Effector memory CD4-positive, alpha-beta T cell (primary cell): ENCODE results near the gene LRMDA.

Experiments used
- DNase-seq, 3 donors: peaks; one replicate each; pipeline ENCODE4 v3.0.0-alpha.2; 2020
- H3K27ac ChIP-seq: 2 replicates; pipeline ENCODE4 v1.7.0; 2013; ENCODE audit warnings: mild to moderate bottlenecking, low read length, moderate library complexity; ENCODE audit not compliant: insufficient read depth, poor library complexity, severe bottlenecking
- H3K27me3 ChIP-seq: replicated peaks from 2 replicates; pipeline ENCODE4 v1.7.0; 2013; ENCODE audit warnings: mild to moderate bottlenecking, low read length; ENCODE audit not compliant: insufficient read depth, control insufficient read depth, poor library complexity, severe bottlenecking
- H3K36me3 ChIP-seq: 2 replicates; pipeline ENCODE4 v1.7.0; 2013; ENCODE audit warnings: mild to moderate bottlenecking, low read length, moderate library complexity; ENCODE audit not compliant: control insufficient read depth, insufficient read depth
- H3K4me1 ChIP-seq: 2 replicates; pipeline ENCODE4 v1.7.0; 2013; ENCODE audit warnings: low read length, mild to moderate bottlenecking; ENCODE audit not compliant: control insufficient read depth, insufficient read depth, poor library complexity, severe bottlenecking
- H3K4me3 ChIP-seq: 2 replicates; pipeline ENCODE4 v1.7.0; 2013; ENCODE audit warnings: low read length, low read depth, mild to moderate bottlenecking; ENCODE audit not compliant: insufficient read depth, poor library complexity, severe bottlenecking
- H3K9me3 ChIP-seq: 2 replicates; pipeline ENCODE4 v1.7.0; 2013; ENCODE audit warnings: mild to moderate bottlenecking, low read length, moderate library complexity; ENCODE audit not compliant: control insufficient read depth

The LRMDA gene

DNA sequence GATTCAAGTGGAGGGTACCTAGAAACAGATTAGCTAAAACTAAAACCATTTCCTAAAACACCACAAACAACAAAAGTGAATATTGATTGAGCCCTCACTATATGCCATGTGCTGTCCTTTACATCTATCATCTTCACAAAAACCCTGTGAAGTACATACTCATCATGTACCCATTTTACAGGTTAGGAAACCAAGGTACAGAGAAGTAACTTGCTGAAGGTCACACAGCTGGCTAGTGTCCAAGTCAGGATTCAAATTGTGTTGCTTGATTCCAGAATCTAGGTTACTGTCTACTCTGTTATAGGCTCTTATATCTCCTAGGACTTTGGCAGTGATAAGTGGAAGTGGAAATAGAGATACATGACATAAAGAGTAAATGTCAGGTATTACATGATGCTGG, 463.8 kb downstream of the LRMDA start:
- no peak for DNase-seq
- Histone ChIP-seq H3K27me3 (no peaks in the 10 kb centered on the region), H3K9me3 (no peaks in the 10 kb centered on the region), H3K4me3 (no peak overlapping the region), H3K4me1 (no peaks in the 10 kb centered on the region), H3K27ac (no peak overlapping the region), H3K36me3 (no peaks in the 10 kb centered on the region)

DNA sequence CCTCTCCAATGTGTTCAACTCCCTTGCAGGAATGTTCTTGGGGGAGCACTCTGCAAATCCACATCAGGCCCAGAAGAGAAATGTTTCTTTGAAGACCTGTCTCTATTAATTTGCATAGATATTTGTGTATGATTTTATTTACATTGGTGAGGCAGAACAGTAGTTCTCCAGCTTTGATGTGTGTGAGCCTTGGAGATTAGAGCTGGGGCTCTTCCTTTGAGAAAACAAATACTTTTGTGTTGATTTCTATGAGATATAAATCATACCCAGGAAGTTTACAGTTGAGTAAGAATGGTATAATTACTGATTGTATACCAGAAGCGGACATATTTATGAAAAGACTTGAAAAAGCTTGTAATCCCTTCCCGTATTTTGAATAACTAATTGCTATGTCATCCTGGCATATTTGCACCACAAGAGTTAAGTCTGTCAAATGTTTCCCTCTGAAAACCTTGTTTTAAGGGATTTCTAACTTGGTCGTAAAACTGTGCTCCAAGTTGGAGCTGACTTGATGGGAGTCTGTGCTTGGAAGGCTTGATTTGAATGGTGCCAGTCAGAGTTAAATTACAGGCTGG, 468.5 kb downstream of the LRMDA start:
- Histone ChIP-seq H3K4me1 (no peaks in the 10 kb centered on the region), H3K27ac (no peak overlapping the region), H3K4me3 (no peak overlapping the region), H3K27me3 (no peaks in the 10 kb centered on the region), H3K9me3 (no peaks in the 10 kb centered on the region), H3K36me3 (no peaks in the 10 kb centered on the region)
- DNase-seq: no peak

DNA sequence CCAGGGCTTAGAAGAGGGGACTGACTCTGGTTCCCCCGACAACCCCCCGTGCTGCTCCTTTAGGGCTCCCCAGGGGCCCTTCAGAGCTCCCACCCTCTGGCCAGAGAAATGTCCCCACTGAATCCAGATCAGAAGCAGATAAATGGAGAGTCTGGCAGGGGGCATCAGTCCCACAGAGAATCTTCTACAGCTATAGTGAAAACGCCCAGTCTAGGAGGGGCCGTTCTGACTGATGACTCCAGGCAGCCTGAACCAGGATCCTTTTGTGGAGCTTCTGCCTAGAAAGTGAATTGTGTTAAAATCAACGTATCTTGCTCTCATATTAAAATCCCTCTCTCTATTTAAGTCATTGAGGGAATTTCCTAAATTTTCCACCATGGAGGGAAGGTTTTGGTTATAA, 471.4 kb downstream of the LRMDA start:
- no peak for DNase-seq
- Histone ChIP-seq H3K4me3 (no peak overlapping the region), H3K27me3 (no peaks in the 10 kb centered on the region), H3K4me1 (no peaks in the 10 kb centered on the region), H3K36me3 (no peaks in the 10 kb centered on the region), H3K27ac (no peak overlapping the region), H3K9me3 (no peaks in the 10 kb centered on the region)

DNA sequence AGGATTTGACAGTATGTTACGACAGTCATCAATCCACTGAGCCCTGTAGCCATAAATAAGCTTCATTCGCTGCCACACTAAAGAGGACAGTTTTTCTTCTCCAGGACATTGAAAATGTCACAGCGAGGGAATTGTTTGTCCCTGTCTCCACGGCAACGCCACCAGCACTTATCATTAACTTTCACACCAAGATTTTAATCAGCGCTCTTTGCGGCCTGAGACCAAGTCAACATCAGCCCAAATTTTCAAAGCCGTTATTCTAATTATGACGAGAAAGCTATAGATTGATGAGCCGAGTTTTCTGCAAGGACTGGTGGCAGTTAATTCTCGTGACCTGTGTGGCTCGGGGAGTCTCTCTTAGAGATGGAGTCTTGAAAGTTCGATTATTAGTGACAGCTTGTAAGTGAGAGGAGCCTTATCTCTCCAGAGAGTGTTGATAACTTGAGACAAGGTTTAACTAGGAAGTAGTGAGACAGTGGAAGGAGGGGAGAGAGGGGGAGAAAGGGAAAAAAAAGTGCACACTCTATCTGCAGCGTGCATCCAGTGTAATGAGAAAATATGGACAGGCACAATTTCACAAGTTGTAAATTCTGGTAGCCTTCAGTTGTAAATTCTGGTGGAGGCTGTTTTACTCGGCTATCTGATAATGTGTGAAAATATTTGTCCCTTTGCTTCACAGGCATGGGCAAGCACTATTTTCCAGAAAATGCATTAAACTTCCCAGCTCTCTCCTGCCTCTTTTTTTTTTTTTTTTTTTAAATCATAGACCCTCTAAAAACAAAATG, 473.3 kb downstream of the LRMDA start:
- Histone ChIP-seq H3K4me3 (no peak overlapping the region), H3K9me3 (no peaks in the 10 kb centered on the region)

DNA sequence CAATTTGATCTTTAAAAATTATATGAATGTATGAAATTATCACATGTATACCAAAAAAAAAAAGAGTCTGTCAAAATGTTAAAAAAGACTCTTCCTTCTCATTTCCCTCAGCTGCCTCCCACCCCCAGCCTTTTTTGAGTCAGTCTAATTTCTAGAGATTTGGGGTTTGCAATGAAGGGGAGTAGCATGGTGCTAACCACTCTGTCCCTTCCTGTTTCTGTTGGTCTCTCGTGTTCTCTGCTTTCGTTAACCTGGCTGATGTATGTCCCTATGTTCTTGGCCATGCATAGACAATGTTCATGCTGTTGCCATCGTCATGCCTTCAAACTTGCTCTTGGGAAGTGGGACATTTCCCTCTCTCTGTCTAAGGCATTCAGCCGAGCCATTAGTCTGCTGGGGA, 474.1 kb downstream of the LRMDA start:
- Histone ChIP-seq H3K27me3 (no peaks in the 10 kb centered on the region), H3K4me3 (no peak overlapping the region), H3K27ac (no peak overlapping the region), H3K36me3 (no peaks in the 10 kb centered on the region), H3K4me1 (no peaks in the 10 kb centered on the region), H3K9me3 (no peaks in the 10 kb centered on the region)
- no peak for DNase-seq

More for the DNA sequence above, 473.3 kb downstream of the LRMDA start:
- Histone ChIP-seq H3K4me1 (no peaks in the 10 kb centered on the region), H3K27me3 (no peaks in the 10 kb centered on the region), H3K36me3 (no peaks in the 10 kb centered on the region), H3K27ac (no peak overlapping the region)
- no peak for DNase-seq

DNA sequence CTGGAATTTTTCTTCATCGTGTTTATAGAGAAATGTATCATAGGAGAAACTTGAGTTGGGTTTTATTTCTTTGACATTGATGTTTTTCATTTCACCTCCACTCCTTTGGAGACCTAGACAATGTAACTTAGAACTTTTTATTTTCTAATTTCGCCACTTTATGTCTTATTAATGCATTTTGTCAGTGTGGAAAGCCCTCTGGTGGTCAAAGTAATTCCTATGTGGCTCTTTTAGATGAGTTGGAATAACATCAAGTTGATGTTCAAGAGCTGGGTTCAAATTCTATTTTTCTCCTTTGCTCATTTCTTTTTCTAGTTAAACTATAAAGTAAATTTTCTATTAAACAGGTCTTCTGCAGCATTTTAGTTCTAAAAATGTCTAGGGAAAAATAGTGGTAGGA, 478.6 kb downstream of the LRMDA start:
- no peaks in the 10 kb centered on the region for H3K9me3 ChIP-seq
- H3K36me3 ChIP-seq: no peaks in the 10 kb centered on the region
- no peak overlapping the region for H3K27ac ChIP-seq
- no peaks in the 10 kb centered on the region for H3K4me1 ChIP-seq
- H3K4me3 ChIP-seq: no peak overlapping the region
- no peaks in the 10 kb centered on the region for H3K27me3 ChIP-seq
- DNase-seq: no peak

DNA sequence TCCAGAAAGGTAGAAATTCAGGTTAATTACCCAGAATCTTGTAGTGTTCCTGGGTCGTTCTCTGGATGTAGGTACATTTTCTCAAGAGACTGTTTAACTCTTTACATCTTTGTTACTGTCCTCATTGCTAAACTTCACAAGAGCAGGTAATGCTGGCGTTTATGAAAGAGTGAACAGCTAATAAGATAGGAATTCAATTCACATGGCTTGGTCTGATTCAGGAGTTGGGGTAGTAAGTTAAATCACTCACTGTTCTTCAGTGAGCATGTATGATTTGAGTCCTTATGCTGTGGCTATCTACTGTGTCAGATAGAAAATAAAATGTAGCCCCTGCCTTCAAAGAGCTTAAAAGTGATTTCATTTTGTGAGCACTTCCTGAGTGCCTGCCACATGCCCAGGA, 480.0 kb downstream of the LRMDA start:
- Histone ChIP-seq H3K9me3 (no peaks in the 10 kb centered on the region), H3K36me3 (no peaks in the 10 kb centered on the region), H3K4me3 (no peak overlapping the region), H3K27ac (no peak overlapping the region), H3K4me1 (no peaks in the 10 kb centered on the region), H3K27me3 (no peaks in the 10 kb centered on the region)
- DNase-seq: no peak

DNA sequence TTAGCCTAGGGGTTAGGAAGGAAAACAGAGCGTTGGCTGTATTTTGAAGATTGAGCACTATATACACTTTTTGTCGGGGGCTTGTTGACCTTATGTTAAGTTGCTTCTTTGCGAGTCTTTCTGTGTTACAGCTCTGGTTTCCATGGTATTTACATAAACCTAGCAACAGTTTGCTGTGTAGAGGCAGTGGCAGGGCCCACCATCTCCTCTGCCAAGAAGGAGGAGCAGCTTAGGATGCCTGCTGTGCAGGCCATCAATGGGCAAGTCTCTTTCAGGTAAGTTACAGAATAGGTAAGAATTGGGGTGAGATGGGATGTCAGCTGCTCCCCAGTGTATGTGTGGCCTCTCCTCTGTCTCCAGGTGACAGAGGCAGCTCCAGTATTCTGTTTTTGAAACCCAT, 485.5 kb downstream of the LRMDA start:
- no peak overlapping the region for H3K27ac ChIP-seq
- H3K27me3 ChIP-seq: no peaks in the 10 kb centered on the region
- no peak overlapping the region for H3K4me3 ChIP-seq
- H3K4me1 ChIP-seq: no peaks in the 10 kb centered on the region
- H3K9me3 ChIP-seq: no peaks in the 10 kb centered on the region
- no peaks in the 10 kb centered on the region for H3K36me3 ChIP-seq
- no peak for DNase-seq

DNA sequence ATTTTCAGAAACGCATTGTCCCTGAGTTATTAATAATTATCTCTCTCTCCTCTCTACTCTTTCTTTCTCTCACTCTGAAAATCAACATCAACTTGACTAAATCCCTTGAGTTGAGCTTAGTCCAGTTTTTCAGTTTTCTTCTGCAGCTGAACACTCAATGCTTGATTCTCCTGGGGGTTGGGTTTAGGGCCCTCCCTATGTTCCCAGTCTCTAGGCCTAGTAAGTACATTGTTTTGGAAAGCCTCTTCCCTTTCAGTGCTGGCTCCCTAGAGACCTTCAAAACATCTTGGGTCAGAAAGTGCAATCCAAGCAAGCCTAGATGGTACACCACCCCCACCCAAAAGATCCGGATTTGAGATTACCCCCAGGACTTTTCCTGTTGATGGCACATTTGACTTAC, 488.5 kb downstream of the LRMDA start:
- H3K36me3 ChIP-seq: no peaks in the 10 kb centered on the region
- no peaks in the 10 kb centered on the region for H3K4me1 ChIP-seq
- H3K9me3 ChIP-seq: no peaks in the 10 kb centered on the region
- DNase-seq: no peak
- no peak overlapping the region for H3K4me3 ChIP-seq
- H3K27me3 ChIP-seq: no peaks in the 10 kb centered on the region
- no peak overlapping the region for H3K27ac ChIP-seq

DNA sequence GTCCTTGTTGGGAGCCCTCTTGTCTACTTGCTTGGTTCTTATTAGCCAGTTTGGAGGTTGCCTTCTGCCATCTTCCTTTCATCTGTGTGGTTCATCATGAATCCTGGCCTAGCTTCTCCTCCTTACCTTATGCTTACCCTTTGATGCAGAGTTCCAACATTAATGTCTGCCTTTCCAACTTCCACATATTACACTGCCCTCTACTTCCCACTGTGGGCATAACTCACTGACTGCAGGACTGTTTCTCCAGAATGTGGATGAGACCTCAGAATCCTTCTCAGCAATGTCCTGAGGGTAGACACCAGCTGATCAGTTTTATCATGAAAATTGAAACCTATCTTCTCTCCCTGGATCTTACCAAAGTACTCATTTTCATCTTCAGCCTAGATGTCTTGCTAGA, 491.0 kb downstream of the LRMDA start:
- Histone ChIP-seq H3K4me3 (no peak overlapping the region), H3K27ac (no peak overlapping the region), H3K27me3 (no peaks in the 10 kb centered on the region), H3K9me3 (no peaks in the 10 kb centered on the region), H3K4me1 (no peaks in the 10 kb centered on the region), H3K36me3 (no peaks in the 10 kb centered on the region)
- no peak for DNase-seq
